H1 (cell line): ENCODE data around the gene PRKCA. TPM values are rescaled to one million over a fixed set of nuclear protein-coding genes. Genes with fewer than 3 reads are reported as not detected.

Experiments
- EP300 ChIP-seq, 2 experiments: IDR thresholded peaks; 1 replicate in 1 of 2; 2 replicates in 1 of 2; pipeline ENCODE4 v1.6.1; 2011 to 2012; ENCODE audit warnings: low read depth in 2 of 2, low read length in 2 of 2, mild to moderate bottlenecking in 2 of 2, borderline replicate concordance in 1 of 2, inconsistent platforms in 1 of 2, moderate library complexity in 1 of 2
- MAX ChIP-seq: IDR thresholded peaks from 2 replicates; pipeline ENCODE4 v1.6.1; 2012; ENCODE audit warnings: inconsistent platforms
- NRF1 ChIP-seq: IDR thresholded peaks from 2 replicates; pipeline ENCODE4 v1.6.1; 2011; ENCODE audit warnings: mild to moderate bottlenecking, low read depth, low read length, improper control_type of control experiment
- SIN3A ChIP-seq, 2 experiments: IDR thresholded peaks in 1 of 2; conservative IDR thresholded peaks in 1 of 2; 2 replicates each; pipeline ENCODE4 v1.6.1; 2011 to 2012; ENCODE audit warnings: low read length in 2 of 2, improper control_type of control experiment in 1 of 2, low read depth in 1 of 2, mild to moderate bottlenecking in 1 of 2
- SP2 ChIP-seq: IDR thresholded peaks from 2 replicates; pipeline ENCODE4 v1.6.1; 2012; ENCODE audit warnings: mild to moderate bottlenecking, low read length, inconsistent platforms
- TAF1 ChIP-seq: IDR thresholded peaks from 2 replicates; pipeline ENCODE4 v1.6.1; 2011; ENCODE audit warnings: mild to moderate bottlenecking, low read depth, low read length
- polyA plus RNA-seq, 7 experiments: library from polyadenylated mRNA; depleted of rRNA in 3 of 7; stranded (reverse) in 5 of 7; unstranded in 2 of 7; fragments of >200 nt in 5 of 7; fragments of 200-250 nt in 2 of 7; gene quantifications; 1 replicate in 5 of 7; 2 replicates in 1 of 7; 4 replicates in 1 of 7; pipeline versions ENCODE4 v1.2.1 to v1.2.3, GENCODE V29; 2011 to 2013; ENCODE audit warnings: missing spikeins in 2 of 7, mixed read lengths in 2 of 7
- total RNA-seq: library from RNA; stranded (reverse); fragmentation: NEBNext Ultra II Directional; extraction: Animal tissue kit (Norgen Biotek cat#: 25700); gene quantifications from 2 replicates; pipeline ENCODE4 v1.2.1, GENCODE V29; 2021

Gene PRKCA
- total and polyA plus RNA-seq, 2 of the 8 experiments (the other 6 are each of a cell fraction or from before 2014, with no cell fraction given) = 5.8 to 17.8 TPM

- TF ChIP-seq MAX = no peak
- no peak for TF ChIP-seq TAF1
- no peak for TF ChIP-seq SP2
- TF ChIP-seq SIN3A (conservative IDR thresholded peaks at IDR 0.05 in 1 of 2, IDR thresholded peaks at IDR 0.05 in 1 of 2; ENCODE audit: low read depth in 1 of 2, low read length in 2 of 2) = no peak
- TF ChIP-seq NRF1 = no peak
- no peak for TF ChIP-seq EP300 (IDR thresholded peaks at IDR 0.05; ENCODE audit: borderline replicate concordance in 1 of 2, low read depth in 2 of 2, low read length in 2 of 2)
Measured at GRCh38 chr17:66367107-66367506, 64.7 kb downstream of the PRKCA start (continued).
